HG03439 (cell line): ENCODE results near the gene FAM236A.
"Not testable (repeated sequence)": the region's sequence is repeated elsewhere in the genome, so short reads cannot be mapped to it uniquely, and the experiment has no call there.

ENCODE experiments used
- ATAC-seq: cut with Tn5 transposase; IDR thresholded peaks from one replicate; pipeline ENCODE4 v1.9.1; 2021; ENCODE audit warnings: mild to moderate bottlenecking, moderate library complexity; ENCODE audit not compliant: unreplicated experiment

Gene FAM236A

GRCh38 chrX:72937906-72938305, at the start of gene FAM236A:
TSS of gene FAM236A (plus strand) at chrX:72938206. CDS start at chrX:72938263, 57 bp downstream.
- not testable (repeated sequence) for ATAC-seq

- ATAC-seq = not testable (repeated sequence)
Measured at GRCh38 chrX:72889740-72890139, 48.3 kb upstream of the FAM236A start.

- ATAC-seq = not testable (repeated sequence)
Measured at GRCh38 chrX:72912315-72912714, 25.7 kb upstream of the FAM236A start, which contains the start of gene FAM236C. TSS of gene FAM236C (plus strand) at chrX:72912615. CDS start at chrX:72912715, 100 bp downstream.

- not testable (repeated sequence) for ATAC-seq
Measured at GRCh38 chrX:72916096-72916495, 21.9 kb upstream of the FAM236A start.

- ATAC-seq = not testable (repeated sequence)
Measured at GRCh38 chrX:72932283-72932682, 5.7 kb upstream of the FAM236A start.

- not testable (repeated sequence) for ATAC-seq
Measured at GRCh38 chrX:72936455-72936854, 1.6 kb upstream of the FAM236A start.

GRCh38 chrX:72936882-72937455, 1.0 kb upstream of the FAM236A start:
- ATAC-seq = not testable (repeated sequence)

GRCh38 chrX:72942272-72942671, 4.3 kb downstream of the FAM236A start:
- not testable (repeated sequence) for ATAC-seq

GRCh38 chrX:72943035-72943818, 5.2 kb downstream of the FAM236A start:
- peak; percentile 73 for ATAC-seq

GRCh38 chrX:72943819-72944169, 5.8 kb downstream of the FAM236A start, which contains the start of gene DMRTC1:
TSS of gene DMRTC1 (minus strand) at chrX:72943837. CDS start at chrX:72875694, 68,143 bp downstream.
- peak; percentile 74 for ATAC-seq

- ATAC-seq = not testable (repeated sequence)
Measured at GRCh38 chrX:72959971-72960370, 22.0 kb downstream of the FAM236A start.

- ATAC-seq = not testable (repeated sequence)
Measured at GRCh38 chrX:72971859-72972258, 33.9 kb downstream of the FAM236A start.

GRCh38 chrX:72974885-72975284, 36.9 kb downstream of the FAM236A start:
- ATAC-seq = not testable (repeated sequence)

- not testable (repeated sequence) for ATAC-seq
Measured at GRCh38 chrX:72980894-72981469, 43.0 kb downstream of the FAM236A start.
